ENCODE measurements around the gene FZD2. TPM values are rescaled to one million over a fixed set of nuclear protein-coding genes. Genes with fewer than 3 reads are reported as not detected.

FZD2 gene
- total and polyA plus RNA-seq, 9 of the 15 experiments (the other 6 are each of a cell fraction or from before 2014, with no cell fraction given) = 0.03 to 4.5 (median 1.1) TPM; not detected in 1

- no peak overlapping the region for H3K4me3 ChIP-seq
- H3K36me3 ChIP-seq (ENCODE audit: control insufficient read depth, insufficient read depth, low read length) = no peaks in the 10 kb centered on the region
- intact Hi-C loops (cut with micrococcal nuclease) (no loop called here), in situ Hi-C loops (cut with MboI) (no loop called here)
- CTCF ChIA-PET (ENCODE audit: low intra/inter-chr PET ratio) = no interaction called here
- DNase-seq (ENCODE audit: extremely low read depth in 1 of 4, low spot score in 3 of 4) = no peak
- TF ChIP-seq ELF2 (CRISPR knock-in tag; IDR thresholded peaks at IDR 0.05) (no peak), ZNF512 (tag; IDR thresholded peaks at IDR 0.05) (peak; percentile 55; the same call in 1 of the 2 replicates), ILF3 (IDR thresholded peaks at IDR 0.05; ENCODE audit: borderline replicate concordance) (no peak)
- POLR2A ChIA-PET = interaction anchor here (0.9 kb wide), 1 partner anchor 13 kb away, joined by 3 read pairs; no protein-coding TSS in a partner anchor
- no peaks in the 10 kb centered on the region for H3K9me3 ChIP-seq (replicated peaks; ENCODE audit: control insufficient read depth, insufficient read depth, low read depth, low read length)
- 15% methylated on average over 3 of the region's 3 CpGs for WGBS (ENCODE audit: insufficient coverage, low coverage, missing lambda C conversion rate)
- no peak overlapping the region for H3K4me2 ChIP-seq (ENCODE audit: insufficient read depth, low read length)
- H2AFZ ChIP-seq (ENCODE audit: low read depth, low read length) = no peak overlapping the region
- no peaks in the 10 kb centered on the region for H3K79me2 ChIP-seq (ENCODE audit: control insufficient read depth, insufficient read depth, low read length)
- peaks cover 7 to 24% of the 10 kb centered on the region in 2 experiments; a peak in 4 of 5 replicates for H3K4me1 ChIP-seq (replicated peaks in 1 of 2; ENCODE audit: control insufficient read depth in 2 of 2, insufficient read depth in 2 of 2, low read length in 2 of 2)
- peaks cover 7% of the 10 kb centered on the region for H3K9me1 ChIP-seq (ENCODE audit: control insufficient read depth, insufficient read depth, low read length)
- ATAC-seq = no peak
- no peaks in the 10 kb centered on the region for H4K20me1 ChIP-seq (replicated peaks; ENCODE audit: control insufficient read depth, insufficient read depth, low read length)
- no TSS peak for BruUV-seq (replicated peaks)
- FAIRE-seq = no peak
- peak overlapping the region in 1 of 2 experiments; percentile 50; a peak in 1 of 4 replicates for H3K9ac ChIP-seq (ENCODE audit: insufficient read depth in 1 of 2, low read depth in 2 of 2, low read length in 2 of 2)
- no peaks in the 10 kb centered on the region; a peak in 1 of 5 replicates for H3K27me3 ChIP-seq (ENCODE audit: control insufficient read depth in 2 of 2, insufficient read depth in 2 of 2, low read length in 2 of 2)
- no peak overlapping the region for H3K27ac ChIP-seq (ENCODE audit: extremely low read depth, low read depth, low read length)
Measured at GRCh38 chr17:44548376-44549230, 8.7 kb upstream of the FZD2 start.

All from K562 (cell line).